Testis (tissue), 3 donors: Measurements from ENCODE around the gene LDLRAD4. TPM values are rescaled to one million over a fixed set of nuclear protein-coding genes. Genes with fewer than 3 reads are reported as not detected.

Experiments
- DNase-seq: peaks from one replicate; pipeline ENCODE4 v3.0.0-alpha.2; 2019
- H3K27ac ChIP-seq, 2 donors: fragments of 200-600 bp; sonication (generic); one replicate each; pipeline ENCODE4 v1.5.1; 2019
- H3K27me3 ChIP-seq: fragments of 200-600 bp; sonication (generic); one replicate; pipeline ENCODE4 v1.5.1; 2019
- H3K36me3 ChIP-seq: fragments of 200-600 bp; sonication (generic); one replicate; pipeline ENCODE4 v1.5.1; 2017; ENCODE audit warnings: low read depth; ENCODE audit errors: missing control alignments
- H3K4me1 ChIP-seq: fragments of 200-600 bp; sonication (generic); one replicate; pipeline ENCODE4 v1.5.1; 2019
- H3K4me3 ChIP-seq, 2 donors: fragments of 200-600 bp; sonication (generic); one replicate each; pipeline ENCODE4 v1.5.1; 2017 to 2019
- H3K9me3 ChIP-seq: fragments of 200-600 bp; sonication (generic); one replicate; pipeline ENCODE4 v1.5.1; 2017
- POLR2A ChIP-seq: fragments of 450-650 bp; IDR thresholded peaks from one replicate; pipeline ENCODE4 v1.6.1; 2017; ENCODE audit warnings: antibody characterized with exemption, mild to moderate bottlenecking, moderate library complexity
- WGBS, 2 donors: methylation state at CpG; one replicate each; pipeline ENCODE4 v1.1.5; 2018; 5-methylcytosine and 5-hydroxymethylcytosine counted together
- intact Hi-C: fragments of 100-400 bp; cut with DNase I; formaldehyde crosslinking; loops from one replicate; pipeline ENCODE4 v1.15.1; 2023; ENCODE audit warnings: low total_unique reads
- polyA plus RNA-seq: library from polyadenylated mRNA; stranded (reverse); fragments of 350-450 nt; fragmentation: Illumina TruSeq; extraction: RNeasy Lipid Tissue Mini Kit (QIAGEN cat#74804); gene quantifications from one replicate; pipeline ENCODE4 v1.2.3, GENCODE V29; 2014; ENCODE audit warnings: low read depth, low replicate concordance; ENCODE audit not compliant: insufficient read depth
- total RNA-seq, 2 donors: library from RNA; depleted of rRNA; stranded (reverse); fragments of >200 nt; gene quantifications; one replicate each; pipeline ENCODE4 v1.2.3, GENCODE V29; 2016
- TF ChIP-seq, protein P1 (sequence below), 3 experiments: fragments of 450-650 bp in 2 of 3; fragments of 200-600 bp in 1 of 3; sonication (generic) in 1 of 3; IDR thresholded peaks; one replicate each; pipeline ENCODE4 v1.5.1; 2016 to 2019; ENCODE audit warnings: antibody characterized with exemption in 3 of 3, mild to moderate bottlenecking in 2 of 3, moderate library complexity in 1 of 3

LDLRAD4 gene
- total and polyA plus RNA-seq, 3 donors from 2014 or later = 22.0 to 42.2 (median 25.9) TPM

- H3K36me3 ChIP-seq = no peaks in the 10 kb centered on the region
- no peaks in the 10 kb centered on the region for H3K27me3 ChIP-seq
- H3K4me3 ChIP-seq = no peak overlapping the region
- H3K9me3 ChIP-seq = no peaks in the 10 kb centered on the region
- DNase-seq = no peak
- peaks cover 3% of the 10 kb centered on the region for H3K4me1 ChIP-seq
- TF ChIP-seq POLR2A = no peak
- TF ChIP-seq, protein P1, sequence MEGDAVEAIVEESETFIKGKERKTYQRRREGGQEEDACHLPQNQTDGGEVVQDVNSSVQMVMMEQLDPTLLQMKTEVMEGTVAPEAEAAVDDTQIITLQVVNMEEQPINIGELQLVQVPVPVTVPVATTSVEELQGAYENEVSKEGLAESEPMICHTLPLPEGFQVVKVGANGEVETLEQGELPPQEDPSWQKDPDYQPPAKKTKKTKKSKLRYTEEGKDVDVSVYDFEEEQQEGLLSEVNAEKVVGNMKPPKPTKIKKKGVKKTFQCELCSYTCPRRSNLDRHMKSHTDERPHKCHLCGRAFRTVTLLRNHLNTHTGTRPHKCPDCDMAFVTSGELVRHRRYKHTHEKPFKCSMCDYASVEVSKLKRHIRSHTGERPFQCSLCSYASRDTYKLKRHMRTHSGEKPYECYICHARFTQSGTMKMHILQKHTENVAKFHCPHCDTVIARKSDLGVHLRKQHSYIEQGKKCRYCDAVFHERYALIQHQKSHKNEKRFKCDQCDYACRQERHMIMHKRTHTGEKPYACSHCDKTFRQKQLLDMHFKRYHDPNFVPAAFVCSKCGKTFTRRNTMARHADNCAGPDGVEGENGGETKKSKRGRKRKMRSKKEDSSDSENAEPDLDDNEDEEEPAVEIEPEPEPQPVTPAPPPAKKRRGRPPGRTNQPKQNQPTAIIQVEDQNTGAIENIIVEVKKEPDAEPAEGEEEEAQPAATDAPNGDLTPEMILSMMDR (IDR thresholded peaks at IDR 0.05) = no peak
- intact Hi-C loops = no loop called here
- WGBS, 2 donors = 93 to 96% methylated on average over 18 of the region's 18 CpGs
- no peak overlapping the region for H3K27ac ChIP-seq
These were observed 235.2 kb downstream of the LDLRAD4 start for GRCh38 chr18:13453714-13454113.

DNA sequence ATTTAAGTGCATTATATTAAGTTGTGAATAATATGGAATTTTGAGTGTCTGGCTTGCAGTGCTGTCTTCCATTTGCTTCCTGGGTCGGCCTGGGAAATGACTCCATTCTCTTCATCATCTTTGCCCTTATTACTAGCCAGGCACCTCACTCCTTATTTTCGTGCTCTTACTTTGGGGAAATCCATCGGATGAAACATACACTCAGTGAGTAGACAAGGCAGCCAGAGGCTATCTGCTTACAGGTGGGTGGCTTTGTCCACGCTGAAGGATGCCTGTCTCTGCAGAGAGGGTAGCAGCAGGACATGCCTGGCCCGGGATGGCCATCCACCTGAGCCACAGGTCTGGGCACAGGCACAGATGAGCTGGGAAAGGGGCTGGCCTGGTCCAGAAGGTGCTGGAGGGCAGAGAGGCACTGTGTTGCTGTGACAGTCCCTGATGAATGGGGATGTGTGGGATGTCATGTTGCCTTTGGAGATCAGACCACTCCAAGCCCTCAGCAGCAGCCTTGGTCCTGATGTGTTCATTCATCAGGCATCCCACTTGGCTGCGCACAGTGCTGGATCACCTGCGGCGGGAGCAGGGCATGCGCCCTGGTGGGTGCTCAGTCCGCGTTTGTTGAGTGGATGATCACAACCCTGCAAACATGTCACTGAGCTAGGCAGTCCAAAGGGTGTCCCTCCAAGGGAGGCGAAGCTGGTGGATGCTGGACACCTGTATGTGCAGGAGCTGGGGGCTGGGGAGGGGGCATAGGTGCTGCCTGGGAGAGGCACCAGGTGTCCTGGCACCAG lies 236.0 kb downstream of the LDLRAD4 start:
- H3K27ac ChIP-seq = no peak overlapping the region
- no peaks in the 10 kb centered on the region for H3K36me3 ChIP-seq
- 83 to 98% methylated on average over 5 to 12 of the region's 12 CpGs for WGBS, 2 donors
- intact Hi-C loops = no loop called here
- peaks cover 3% of the 10 kb centered on the region for H3K4me1 ChIP-seq
- TF ChIP-seq, protein P1 (IDR thresholded peaks at IDR 0.05) = no peak
- TF ChIP-seq POLR2A = no peak
- no peak for DNase-seq
- H3K27me3 ChIP-seq = no peaks in the 10 kb centered on the region
- no peak overlapping the region for H3K4me3 ChIP-seq
- H3K9me3 ChIP-seq = no peaks in the 10 kb centered on the region

- no peak for DNase-seq
- intact Hi-C loops = no loop called here
- TF ChIP-seq, protein P1 (IDR thresholded peaks at IDR 0.05) = no peak
- no peak for TF ChIP-seq POLR2A
- Histone ChIP-seq H3K4me3 (no peak overlapping the region), H3K27me3 (no peaks in the 10 kb centered on the region), H3K27ac (no peak overlapping the region), H3K36me3 (no peaks in the 10 kb centered on the region), H3K4me1 (peaks cover 3% of the 10 kb centered on the region), H3K9me3 (no peaks in the 10 kb centered on the region)
- 48 to 67% methylated on average over 3 to 6 of the region's 6 CpGs for WGBS, 2 donors
These were observed 236.9 kb downstream of the LDLRAD4 start for GRCh38 chr18:13455471-13455870.

DNA sequence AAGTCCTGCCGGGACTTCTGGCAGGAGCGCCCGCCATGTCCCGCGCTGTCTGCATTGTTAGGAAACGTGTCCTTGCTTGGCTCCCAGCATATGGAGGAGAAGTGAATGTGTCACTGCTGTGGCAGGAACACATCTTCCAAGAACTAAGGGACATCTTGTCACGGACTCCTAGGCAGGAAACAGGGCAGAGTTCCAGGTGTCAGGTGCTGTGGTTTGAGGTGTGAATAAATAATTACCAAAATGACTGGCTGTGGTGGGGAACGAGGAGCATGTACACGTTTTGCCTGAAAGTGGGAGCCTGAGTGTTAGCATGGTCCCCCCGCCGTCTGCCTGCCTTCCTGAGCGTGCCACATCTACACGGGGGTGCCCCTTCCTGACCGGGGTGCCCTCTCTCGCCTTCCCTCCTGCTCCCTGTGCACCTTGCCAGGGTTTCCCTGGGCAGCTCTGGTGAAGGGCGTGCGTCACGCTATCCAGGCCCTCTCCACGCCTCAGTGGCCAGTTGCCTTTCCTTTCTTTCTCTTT lies 237.5 kb downstream of the LDLRAD4 start:
- Histone ChIP-seq H3K4me3 (no peak overlapping the region), H3K36me3 (no peaks in the 10 kb centered on the region), H3K9me3 (no peaks in the 10 kb centered on the region), H3K27me3 (no peaks in the 10 kb centered on the region), H3K27ac (no peak overlapping the region), H3K4me1 (no peaks in the 10 kb centered on the region)
- 82 to 91% methylated on average over 18 to 19 of the region's 19 CpGs for WGBS, 2 donors
- TF ChIP-seq, protein P1 (IDR thresholded peaks at IDR 0.05) = no peak
- TF ChIP-seq POLR2A = no peak
- intact Hi-C loops = no loop called here
- no peak for DNase-seq
